HUES64 (cell line): ENCODE measurements around the gene ZBTB44.
"Not testable (repeated sequence)": the region's sequence is repeated elsewhere in the genome, so short reads cannot be mapped to it uniquely, and the experiment has no call there.

Source experiments
- H3K27ac ChIP-seq: 2 replicates; pipeline ENCODE4 v1.7.0; 2013; ENCODE audit warnings: low read depth, low read length, inconsistent platforms
- H3K27me3 ChIP-seq: 2 replicates; pipeline ENCODE4 v1.6.1; 2013; ENCODE audit warnings: mild to moderate bottlenecking, low read length; ENCODE audit not compliant: insufficient read depth
- H3K36me3 ChIP-seq: 2 replicates; pipeline ENCODE4 v1.6.1; 2013; ENCODE audit warnings: mild to moderate bottlenecking, low read length; ENCODE audit not compliant: insufficient read depth
- H3K4me1 ChIP-seq: 2 replicates; pipeline ENCODE4 v1.6.1; 2013; ENCODE audit warnings: mild to moderate bottlenecking, low read length, moderate library complexity; ENCODE audit not compliant: insufficient read depth
- H3K4me3 ChIP-seq: 2 replicates; pipeline ENCODE4 v1.5.1; 2013; ENCODE audit warnings: mild to moderate bottlenecking, low read length, moderate library complexity
- H3K9ac ChIP-seq: 2 replicates; pipeline ENCODE4 v1.6.1; 2013; ENCODE audit warnings: mild to moderate bottlenecking, low read depth, low read length
- H3K9me3 ChIP-seq: 2 replicates; pipeline ENCODE4 v1.6.1; 2013; ENCODE audit warnings: low read depth, low read length; ENCODE audit not compliant: insufficient read depth
- WGBS: fragments of 150-250, 120-280 bp; methylation state at CpG from one replicate; pipeline ENCODE4 v1.1.7; 2013; ENCODE audit warnings: missing lambda C conversion rate; 5-methylcytosine and 5-hydroxymethylcytosine counted together

The ZBTB44 gene

DNA sequence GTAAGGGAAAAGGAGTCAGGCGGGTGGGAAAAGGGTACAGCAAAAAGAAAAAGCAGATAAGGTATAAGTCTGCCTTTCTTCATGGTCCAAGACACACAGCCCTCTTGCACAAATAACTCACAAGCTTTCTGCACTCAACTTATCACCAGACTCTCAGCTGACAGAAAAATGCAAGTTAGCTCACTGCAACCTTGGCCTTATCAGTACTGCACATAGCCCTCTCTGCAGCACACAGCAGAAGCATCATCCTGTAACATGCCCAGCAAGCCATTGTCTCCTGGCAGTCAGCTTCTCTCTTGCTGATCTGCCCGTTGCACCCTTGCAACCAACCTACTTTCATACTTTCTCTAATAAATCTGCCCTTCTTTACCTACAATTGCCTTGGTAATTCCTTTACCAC is 5.8 kb downstream of the ZBTB44 start:
- Histone ChIP-seq H3K4me1 (peaks cover 22% of the 10 kb centered on the region), H3K9me3 (peaks cover 19% of the 10 kb centered on the region), H3K9ac (no peak overlapping the region), H3K27ac (no peak overlapping the region), H3K4me3 (no peak overlapping the region), H3K27me3 (no peaks in the 10 kb centered on the region), H3K36me3 (peaks cover 19% of the 10 kb centered on the region)
- WGBS, result 97% methylated on average over 2 of the region's 2 CpGs

DNA sequence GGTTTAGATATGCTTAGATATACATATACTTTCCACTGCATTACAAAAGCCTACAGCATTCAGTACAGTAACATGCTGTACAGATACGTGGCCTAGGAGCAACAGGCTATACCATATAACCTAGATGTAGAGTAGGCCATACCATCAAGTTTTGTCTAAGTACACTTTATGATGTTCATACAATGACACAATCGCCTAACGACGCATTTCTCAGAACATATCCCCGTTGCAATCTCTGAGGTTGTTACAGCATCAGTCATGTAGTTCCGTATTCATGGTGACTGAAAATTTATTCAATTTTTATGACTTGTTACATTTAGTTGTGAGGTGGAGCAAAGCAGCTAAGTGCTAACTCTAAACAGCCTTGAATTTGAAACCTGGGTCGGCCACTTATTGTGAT is 6.7 kb downstream of the ZBTB44 start:
- Histone ChIP-seq H3K27ac (no peak overlapping the region), H3K36me3 (peaks cover 19% of the 10 kb centered on the region), H3K27me3 (no peaks in the 10 kb centered on the region), H3K9me3 (peaks cover 19% of the 10 kb centered on the region), H3K4me3 (no peak overlapping the region), H3K9ac (no peak overlapping the region), H3K4me1 (peaks cover 20% of the 10 kb centered on the region)
- 98% methylated on average over 7 of the region's 7 CpGs for WGBS

DNA sequence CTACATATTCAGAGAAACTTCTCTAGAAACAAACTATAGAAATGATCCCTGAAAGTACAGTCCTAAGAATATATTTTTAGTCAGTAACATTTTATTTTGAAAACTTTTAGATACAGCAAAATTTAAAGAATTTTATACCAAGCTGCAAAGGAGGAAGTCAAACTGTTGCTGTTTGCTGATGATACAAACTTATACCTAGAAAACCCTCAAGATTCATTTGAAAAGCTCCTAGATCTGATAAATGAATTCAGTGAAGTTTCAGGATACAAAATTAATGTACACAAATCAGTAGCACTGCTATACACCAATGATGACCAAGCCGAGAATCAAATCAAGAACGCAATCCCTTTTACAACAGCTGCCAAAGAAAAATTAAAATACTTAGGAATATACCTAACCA is 10.1 kb downstream of the ZBTB44 start:
- WGBS, result 94% methylated on average over 2 of the region's 2 CpGs

DNA sequence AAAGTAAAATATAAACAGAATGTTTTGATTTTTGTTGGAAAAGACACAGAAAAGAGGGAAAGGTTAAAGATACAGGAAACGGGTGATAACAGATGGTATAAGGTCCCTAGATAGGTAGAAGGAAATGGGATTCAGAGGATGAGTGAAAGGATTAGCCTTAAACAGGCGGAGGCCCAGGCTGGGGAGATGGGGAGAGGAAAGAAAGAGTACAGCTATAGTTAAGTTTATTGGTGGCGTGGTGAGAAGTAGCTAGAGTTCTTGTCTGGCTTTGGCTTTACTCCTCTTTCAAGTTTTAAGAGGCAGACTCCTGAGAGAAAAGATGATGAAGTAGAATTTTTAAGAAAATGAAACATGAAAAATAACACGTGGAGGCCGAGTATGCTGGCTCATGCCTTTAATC is 13.7 kb downstream of the ZBTB44 start:
- 90% methylated on average over 5 of the region's 5 CpGs for WGBS
- Histone ChIP-seq H3K9me3 (no peaks in the 10 kb centered on the region; the same call in 1 of the 2 replicates), H3K27ac (no peak overlapping the region), H3K27me3 (no peaks in the 10 kb centered on the region), H3K4me3 (no peak overlapping the region), H3K36me3 (no peaks in the 10 kb centered on the region), H3K9ac (no peak overlapping the region), H3K4me1 (peaks cover 26% of the 10 kb centered on the region)

More for the DNA sequence above, 10.1 kb downstream of the ZBTB44 start:
- no peak overlapping the region for H3K9ac ChIP-seq
- H3K27ac ChIP-seq, result no peak overlapping the region
- no peaks in the 10 kb centered on the region for H3K27me3 ChIP-seq
- H3K36me3 ChIP-seq, result peaks cover 19% of the 10 kb centered on the region
- no peak overlapping the region for H3K4me3 ChIP-seq
- H3K9me3 ChIP-seq, result peaks cover 19% of the 10 kb centered on the region
- peaks cover 9% of the 10 kb centered on the region for H3K4me1 ChIP-seq

DNA sequence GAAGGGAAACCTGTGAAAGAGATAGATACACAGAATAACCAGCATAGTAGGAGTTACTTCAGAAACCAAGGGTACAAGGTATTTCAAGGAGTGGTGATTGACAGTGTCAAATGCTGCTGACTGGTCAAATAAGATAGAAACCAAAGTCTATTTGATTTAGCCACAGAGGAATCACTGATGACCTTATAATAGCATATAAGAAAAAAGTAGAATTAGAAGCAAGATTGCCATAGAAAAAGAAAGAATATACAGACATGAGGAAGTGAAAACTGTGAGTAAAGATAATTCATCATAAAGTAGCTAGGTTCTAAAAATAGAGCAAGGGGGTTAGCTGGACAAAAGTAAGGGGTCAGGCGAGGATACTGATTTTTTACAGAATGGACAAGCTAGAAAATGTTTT is 14.2 kb downstream of the ZBTB44 start:
- no peaks in the 10 kb centered on the region for H3K27me3 ChIP-seq
- WGBS, result 100% methylated on average over 1 of the region's 1 CpG
- no peaks in the 10 kb centered on the region for H3K36me3 ChIP-seq
- H3K9ac ChIP-seq, result no peak overlapping the region
- no peak overlapping the region for H3K4me3 ChIP-seq
- H3K27ac ChIP-seq, result no peak overlapping the region
- H3K9me3 ChIP-seq, result no peaks in the 10 kb centered on the region; the same call in 1 of the 2 replicates
- peaks cover 30% of the 10 kb centered on the region for H3K4me1 ChIP-seq

DNA sequence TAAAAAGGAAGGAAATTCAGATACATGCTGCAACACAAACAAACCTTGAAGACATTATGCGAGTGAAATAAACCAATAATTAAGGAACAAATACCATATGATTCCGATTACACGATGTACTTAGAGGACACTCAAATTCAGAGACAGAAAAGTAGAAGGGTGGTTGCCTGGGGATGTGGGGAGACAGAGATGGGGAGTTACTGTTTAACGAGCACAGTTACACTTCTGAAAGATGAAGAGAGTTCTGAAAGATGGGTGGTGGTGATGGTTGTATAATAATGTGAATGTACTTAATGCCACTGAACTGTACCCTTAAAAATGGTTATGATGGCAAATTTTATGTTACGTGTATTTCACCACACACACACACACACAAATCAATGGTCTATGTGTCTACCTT is 14.7 kb downstream of the ZBTB44 start:
- Histone ChIP-seq H3K4me1 (peaks cover 36% of the 10 kb centered on the region), H3K27ac (no peak overlapping the region), H3K27me3 (no peaks in the 10 kb centered on the region), H3K36me3 (no peaks in the 10 kb centered on the region), H3K9ac (no peak overlapping the region), H3K9me3 (no peaks in the 10 kb centered on the region), H3K4me3 (no peak overlapping the region)
- 97% methylated on average over 5 of the region's 5 CpGs for WGBS

DNA sequence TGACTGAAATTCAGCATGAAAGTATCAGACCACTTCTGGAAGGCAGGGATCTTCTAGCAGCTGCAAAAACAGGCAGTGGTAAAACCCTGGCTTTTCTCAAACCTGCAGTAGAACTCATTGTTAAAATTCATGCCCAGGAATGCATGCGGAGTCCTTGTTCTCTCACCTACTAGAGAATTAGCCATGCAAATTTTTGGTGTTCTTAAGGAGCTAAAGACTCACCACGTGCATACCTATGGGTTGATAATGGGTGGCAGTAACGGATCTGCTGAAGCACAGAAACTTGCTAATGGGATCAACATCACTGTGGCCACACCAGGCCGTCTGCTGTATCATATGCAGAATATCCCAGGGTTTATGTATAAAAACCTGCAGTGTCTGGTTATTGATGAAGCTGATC is 19.1 kb downstream of the ZBTB44 start:
- no peaks in the 10 kb centered on the region for H3K9me3 ChIP-seq
- no peak overlapping the region for H3K4me3 ChIP-seq
- H3K4me1 ChIP-seq, result peaks cover 34% of the 10 kb centered on the region
- H3K27me3 ChIP-seq, result no peaks in the 10 kb centered on the region
- H3K9ac ChIP-seq, result no peak overlapping the region
- no peaks in the 10 kb centered on the region for H3K36me3 ChIP-seq
- 18% methylated on average over 4 of the region's 4 CpGs for WGBS
- H3K27ac ChIP-seq, result peak overlapping the region; percentile 56; the same call in 1 of the 2 replicates

DNA sequence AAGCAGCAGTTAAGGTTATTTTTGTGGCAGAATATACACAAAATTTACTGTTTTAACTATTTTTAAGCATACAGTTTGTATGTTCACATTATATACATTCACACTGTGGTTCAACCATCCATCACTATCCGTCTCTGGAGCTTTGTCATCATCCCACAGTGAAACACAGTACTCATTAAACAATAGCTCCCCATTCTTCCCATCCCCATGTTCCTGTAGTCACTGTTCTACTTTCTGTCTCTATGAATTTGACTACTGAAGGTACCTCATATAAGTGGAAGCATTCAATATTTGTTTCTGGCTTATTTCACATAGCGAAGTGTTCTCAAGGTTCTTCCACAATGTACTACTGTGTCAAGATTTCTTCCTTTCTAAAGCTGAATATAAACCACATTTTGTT is 32.6 kb downstream of the ZBTB44 start:
- Histone ChIP-seq H3K4me1 (no peaks in the 10 kb centered on the region), H3K9ac (no peak overlapping the region), H3K9me3 (no peaks in the 10 kb centered on the region), H3K36me3 (no peaks in the 10 kb centered on the region), H3K27me3 (no peaks in the 10 kb centered on the region), H3K4me3 (no peak overlapping the region), H3K27ac (no peak overlapping the region)
- 97% methylated on average over 2 of the region's 2 CpGs for WGBS

DNA sequence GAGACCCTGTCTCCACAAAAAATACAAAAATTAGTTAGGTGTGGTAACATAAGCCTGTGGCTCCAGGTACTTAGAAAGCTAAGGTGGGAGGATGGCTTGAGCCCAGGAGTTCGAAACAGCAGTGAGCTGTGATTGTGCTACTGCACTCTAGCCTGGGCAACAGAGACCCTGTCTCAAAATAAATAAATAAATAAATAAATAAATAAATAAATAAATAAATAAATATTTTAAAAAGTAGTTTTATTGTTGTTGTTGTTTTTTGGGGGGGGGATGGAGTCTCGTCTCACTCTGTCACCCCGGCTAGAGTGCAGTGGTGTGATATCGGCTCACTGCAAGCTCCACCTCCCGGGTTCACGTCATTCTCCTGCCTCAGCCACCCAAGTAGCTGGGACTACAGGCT is 33.4 kb downstream of the ZBTB44 start:
- 92% methylated on average over 6 of the region's 6 CpGs for WGBS
- H3K4me1 ChIP-seq, H3K36me3 ChIP-seq, H3K27ac ChIP-seq, H3K9ac ChIP-seq, H3K4me3 ChIP-seq, H3K9me3 ChIP-seq, H3K27me3 ChIP-seq: not testable (repeated sequence)

DNA sequence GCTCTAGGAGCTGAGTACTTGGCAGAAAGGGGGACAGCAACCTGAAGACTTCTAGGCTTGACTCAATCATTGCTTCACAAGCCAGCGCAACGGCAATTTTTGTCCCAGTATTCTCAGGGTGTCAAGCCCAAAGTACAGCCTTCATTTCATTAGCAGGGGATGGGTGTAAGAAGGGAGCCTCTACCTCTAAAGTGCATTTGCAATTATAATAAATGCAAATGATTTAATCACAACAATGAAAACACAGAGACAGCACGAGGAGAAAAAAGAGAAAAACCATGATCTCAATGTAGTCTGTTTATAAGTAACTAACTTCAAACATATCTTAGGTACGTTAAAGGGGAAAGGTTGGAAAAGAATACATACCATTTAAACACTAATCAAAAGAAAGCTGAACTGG is 34.7 kb downstream of the ZBTB44 start:
- no peaks in the 10 kb centered on the region for H3K4me1 ChIP-seq
- 96% methylated on average over 2 of the region's 4 CpGs for WGBS
- no peak overlapping the region for H3K27ac ChIP-seq
- H3K9ac ChIP-seq, result no peak overlapping the region
- no peaks in the 10 kb centered on the region for H3K36me3 ChIP-seq
- H3K9me3 ChIP-seq, result no peaks in the 10 kb centered on the region
- no peaks in the 10 kb centered on the region for H3K27me3 ChIP-seq
- no peak overlapping the region for H3K4me3 ChIP-seq

DNA sequence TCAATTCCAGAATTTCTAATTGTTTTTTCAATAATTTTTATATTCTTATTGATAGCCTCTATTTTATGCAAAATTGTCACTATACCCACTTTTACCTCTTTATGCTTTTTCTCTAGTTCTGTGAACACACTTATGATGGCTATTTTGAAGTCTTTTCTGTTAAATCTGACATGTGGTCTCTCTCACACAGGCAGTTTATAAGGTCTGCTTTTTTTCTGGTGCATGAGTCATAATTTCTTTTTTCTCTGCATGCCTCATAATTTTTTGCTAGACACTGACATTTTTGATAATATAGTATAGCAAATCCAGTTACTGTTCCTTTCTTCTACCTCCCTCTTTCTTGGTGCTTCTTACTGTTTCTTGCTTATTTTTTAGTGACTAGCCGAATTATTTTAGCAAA is 36.0 kb downstream of the ZBTB44 start:
- H3K36me3 ChIP-seq, result no peaks in the 10 kb centered on the region
- no peak overlapping the region for H3K4me3 ChIP-seq
- H3K9ac ChIP-seq, result no peak overlapping the region
- no peaks in the 10 kb centered on the region for H3K27me3 ChIP-seq
- no peaks in the 10 kb centered on the region for H3K9me3 ChIP-seq
- H3K27ac ChIP-seq, result no peak overlapping the region
- 97% methylated on average over 1 of the region's 1 CpG for WGBS
- H3K4me1 ChIP-seq, result no peaks in the 10 kb centered on the region

DNA sequence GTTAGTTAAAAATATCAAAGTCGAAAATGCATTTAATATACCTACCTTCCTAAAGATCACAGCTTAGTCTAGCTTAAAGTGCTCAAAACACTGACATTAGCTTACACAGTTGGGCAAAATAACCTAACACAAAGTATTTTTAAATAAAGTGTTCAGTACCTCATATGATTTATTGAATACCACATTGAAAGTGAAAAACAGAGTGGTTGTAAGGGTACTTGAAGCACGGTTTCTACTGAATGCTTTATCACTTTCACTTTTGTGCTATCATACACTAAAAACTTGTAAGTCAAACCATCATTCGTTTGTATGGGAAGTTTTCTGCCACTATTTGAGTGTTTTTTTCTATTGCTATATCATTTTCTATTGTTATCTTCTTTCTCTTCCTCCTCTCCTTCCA is 36.6 kb downstream of the ZBTB44 start:
- 96% methylated on average over 1 of the region's 3 CpGs for WGBS
- Histone ChIP-seq H3K9me3 (no peaks in the 10 kb centered on the region), H3K27me3 (no peaks in the 10 kb centered on the region), H3K27ac (no peak overlapping the region), H3K36me3 (no peaks in the 10 kb centered on the region), H3K4me1 (no peaks in the 10 kb centered on the region), H3K4me3 (no peak overlapping the region), H3K9ac (no peak overlapping the region)
